HG02943 (cell line): ENCODE results near the gene FOXI1.

Experiments
- ATAC-seq: cut with Tn5 transposase; IDR thresholded peaks from one replicate; pipeline ENCODE4 v1.9.1; 2021; ENCODE audit warnings: mild to moderate bottlenecking, low read depth, moderate library complexity; ENCODE audit not compliant: unreplicated experiment

Gene FOXI1

GRCh38 chr5:170105642-170106611 lies at the start of gene FOXI1:
FOXI1 (plus strand) TSS chr5:170105897; CDS start chr5:170105958, 61 bp downstream.
- no peak for ATAC-seq

- no peak for ATAC-seq
Measured at GRCh38 chr5:170056561-170057267, 49.0 kb upstream of the FOXI1 start.

- no peak for ATAC-seq
Measured at GRCh38 chr5:170057311-170057710, 48.4 kb upstream of the FOXI1 start.

- no peak for ATAC-seq
Measured at GRCh38 chr5:170059221-170059620, 46.5 kb upstream of the FOXI1 start.

GRCh38 chr5:170067152-170067551 lies 38.5 kb upstream of the FOXI1 start:
- ATAC-seq: no peak

GRCh38 chr5:170067574-170068170 lies 38.0 kb upstream of the FOXI1 start:
- no peak for ATAC-seq

GRCh38 chr5:170069512-170069911 lies 36.2 kb upstream of the FOXI1 start:
- ATAC-seq: no peak

- ATAC-seq: no peak
Measured at GRCh38 chr5:170070556-170071412, 34.9 kb upstream of the FOXI1 start.

GRCh38 chr5:170071748-170072147 lies 33.9 kb upstream of the FOXI1 start:
- no peak for ATAC-seq

GRCh38 chr5:170075696-170076095 lies 30.0 kb upstream of the FOXI1 start:
- ATAC-seq: no peak

GRCh38 chr5:170076211-170076610 lies 29.5 kb upstream of the FOXI1 start:
- ATAC-seq: no peak

- no peak for ATAC-seq
Measured at GRCh38 chr5:170076739-170077138, 29.0 kb upstream of the FOXI1 start.

GRCh38 chr5:170077526-170077925 lies 28.2 kb upstream of the FOXI1 start:
- no peak for ATAC-seq

GRCh38 chr5:170078458-170078857 lies 27.2 kb upstream of the FOXI1 start:
- no peak for ATAC-seq

- no peak for ATAC-seq
Measured at GRCh38 chr5:170078931-170079330, 26.8 kb upstream of the FOXI1 start.

GRCh38 chr5:170080217-170080616 lies 25.5 kb upstream of the FOXI1 start:
- ATAC-seq: no peak

- ATAC-seq: no peak
Measured at GRCh38 chr5:170080786-170081445, 24.8 kb upstream of the FOXI1 start.

GRCh38 chr5:170081616-170082015 lies 24.1 kb upstream of the FOXI1 start:
- no peak for ATAC-seq

GRCh38 chr5:170082701-170083100 lies 23.0 kb upstream of the FOXI1 start:
- ATAC-seq: no peak
